Bronchial epithelial cell (primary cell): ENCODE measurements around the gene TNFSF10. TPM values are rescaled to one million over a fixed set of nuclear protein-coding genes. Genes with fewer than 3 reads are reported as not detected.
"Not testable (repeated sequence)": the region's sequence is repeated elsewhere in the genome, so short reads cannot be mapped to it uniquely, and the experiment has no call there.

ENCODE experiments used
- DNase-seq: peaks from one replicate; pipeline ENCODE4 v3.0.0-alpha.2; 2010; ENCODE audit warnings: low read depth
- FAIRE-seq: peaks from 2 replicates; lab custom pipeline; 2011; peaks lifted over from hg19 to GRCh38; lab: Jason Lieb, UNC
- H3K27me3 ChIP-seq: 2 replicates; pipeline ENCODE4 v1.5.1; 2011; ENCODE audit warnings: low read length; ENCODE audit not compliant: control insufficient read depth, insufficient read depth
- H3K36me3 ChIP-seq: 2 replicates; pipeline ENCODE4 v1.5.1; 2011; ENCODE audit warnings: low read length; ENCODE audit not compliant: control insufficient read depth, insufficient read depth
- H3K4me3 ChIP-seq: 2 replicates; pipeline ENCODE4 v1.5.1; 2011; ENCODE audit warnings: mild to moderate bottlenecking, low read depth, low read length, control low read depth
- CTCF ChIP-seq: IDR thresholded peaks from 2 replicates; pipeline ENCODE4 v1.5.1; 2011; ENCODE audit warnings: mild to moderate bottlenecking, moderate library complexity, low read length, control low read depth, inconsistent platforms; ENCODE audit not compliant: insufficient read depth, severe bottlenecking
- total RNA-seq: library from RNA; depleted of rRNA; stranded (reverse); fragments of >200 nt; gene quantifications from 2 replicates; pipeline ENCODE4 v1.2.1, GENCODE V29; 2014

TNFSF10 gene
- total RNA-seq, 1 donor from 2014 or later = 15.5 TPM

- DNase-seq (no peak), FAIRE-seq (no peak)
- no peak for TF ChIP-seq CTCF
- Histone ChIP-seq H3K4me3 (no peak overlapping the region), H3K27me3 (no peaks in the 10 kb centered on the region), H3K36me3 (no peaks in the 10 kb centered on the region)
These were observed 4.1 kb upstream of the TNFSF10 start for GRCh38 chr3:172527306-172527705.

GRCh38 chr3:172525116-172525613 lies 1.9 kb upstream of the TNFSF10 start:
- Histone ChIP-seq H3K36me3 (no peaks in the 10 kb centered on the region), H3K27me3 (no peaks in the 10 kb centered on the region), H3K4me3 (no peak overlapping the region)
- DNase-seq (no peak), FAIRE-seq (no peak)
- no peak for TF ChIP-seq CTCF

GRCh38 chr3:172524611-172525010 lies 1.4 kb upstream of the TNFSF10 start:
- DNase-seq (no peak), FAIRE-seq (no peak)
- Histone ChIP-seq H3K27me3 (no peaks in the 10 kb centered on the region), H3K4me3 (no peak overlapping the region), H3K36me3 (no peaks in the 10 kb centered on the region)
- TF ChIP-seq CTCF = no peak

GRCh38 chr3:172521837-172522726 lies 1.1 kb downstream of the TNFSF10 start:
- not testable (repeated sequence) for H3K27me3 ChIP-seq, H3K36me3 ChIP-seq, FAIRE-seq
- H3K4me3 ChIP-seq = peak overlapping the region; percentile 62
- peak; percentile 35 for DNase-seq

GRCh38 chr3:172520301-172520831 lies 2.9 kb downstream of the TNFSF10 start:
- peaks cover 3% of the 10 kb centered on the region for H3K36me3 ChIP-seq
- DNase-seq (peak; percentile 93), FAIRE-seq (no peak)
- no peak for TF ChIP-seq CTCF
- peak overlapping the region; percentile 10 for H3K4me3 ChIP-seq
- H3K27me3 ChIP-seq = no peaks in the 10 kb centered on the region

DNA sequence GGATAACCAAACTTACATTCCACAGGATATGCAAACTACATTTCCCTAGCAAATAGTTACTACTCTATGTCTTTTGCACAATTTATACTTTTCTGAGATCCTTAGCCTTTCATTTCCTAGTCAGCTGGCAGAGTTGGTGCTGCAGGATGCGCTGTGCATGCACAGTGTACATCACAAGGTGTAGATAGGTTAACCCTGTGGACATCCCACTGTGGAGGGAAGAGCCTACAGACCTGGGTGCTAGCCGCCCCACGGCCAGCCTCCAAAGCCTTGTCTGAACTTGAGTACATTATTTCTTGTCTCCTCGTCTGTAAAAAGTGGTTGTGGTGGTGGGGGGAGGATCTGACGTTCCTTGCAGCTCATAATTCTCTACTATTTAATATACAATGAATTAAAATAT lies 3.5 kb downstream of the TNFSF10 start:
- peaks cover 3% of the 10 kb centered on the region for H3K36me3 ChIP-seq
- peak overlapping the region; percentile 4 for H3K4me3 ChIP-seq
- no peaks in the 10 kb centered on the region for H3K27me3 ChIP-seq
- FAIRE-seq (no peak), DNase-seq (no peak)
- TF ChIP-seq CTCF = no peak
